ENCODE measurements around the gene PPM1N. TPM values are rescaled to one million over a fixed set of nuclear protein-coding genes. Genes with fewer than 3 reads are reported as not detected.

The PPM1N gene
- total RNA-seq, 4 donors from 2014 or later = 1.5 to 1.7 TPM; not detected in 2

DNA sequence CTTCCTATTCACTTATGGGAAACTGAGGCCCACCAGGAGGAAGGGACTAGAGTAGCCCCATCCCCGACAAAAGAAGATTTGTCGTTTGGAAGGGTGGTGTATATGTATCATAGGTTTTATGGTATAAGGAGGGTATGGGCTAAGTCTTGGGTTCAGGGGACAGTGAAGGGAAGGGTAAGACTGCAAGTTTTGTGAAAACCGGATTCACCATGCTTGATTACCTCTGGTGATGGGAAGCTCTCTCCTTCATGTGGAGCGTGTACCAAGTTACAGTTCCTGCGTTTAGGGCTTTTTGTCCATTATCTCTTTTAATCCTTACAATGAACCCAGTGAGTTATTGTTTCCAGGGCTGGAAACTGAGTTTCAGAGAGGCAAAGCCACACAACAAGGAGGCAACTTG is 12.8 kb downstream of the PPM1N start:
- no peaks in the 10 kb centered on the region for H3K36me3 ChIP-seq
- no peaks in the 10 kb centered on the region for H3K27me3 ChIP-seq
- H3K9me3 ChIP-seq = no peaks in the 10 kb centered on the region
- no peak for DNase-seq
- TF ChIP-seq, protein P1, sequence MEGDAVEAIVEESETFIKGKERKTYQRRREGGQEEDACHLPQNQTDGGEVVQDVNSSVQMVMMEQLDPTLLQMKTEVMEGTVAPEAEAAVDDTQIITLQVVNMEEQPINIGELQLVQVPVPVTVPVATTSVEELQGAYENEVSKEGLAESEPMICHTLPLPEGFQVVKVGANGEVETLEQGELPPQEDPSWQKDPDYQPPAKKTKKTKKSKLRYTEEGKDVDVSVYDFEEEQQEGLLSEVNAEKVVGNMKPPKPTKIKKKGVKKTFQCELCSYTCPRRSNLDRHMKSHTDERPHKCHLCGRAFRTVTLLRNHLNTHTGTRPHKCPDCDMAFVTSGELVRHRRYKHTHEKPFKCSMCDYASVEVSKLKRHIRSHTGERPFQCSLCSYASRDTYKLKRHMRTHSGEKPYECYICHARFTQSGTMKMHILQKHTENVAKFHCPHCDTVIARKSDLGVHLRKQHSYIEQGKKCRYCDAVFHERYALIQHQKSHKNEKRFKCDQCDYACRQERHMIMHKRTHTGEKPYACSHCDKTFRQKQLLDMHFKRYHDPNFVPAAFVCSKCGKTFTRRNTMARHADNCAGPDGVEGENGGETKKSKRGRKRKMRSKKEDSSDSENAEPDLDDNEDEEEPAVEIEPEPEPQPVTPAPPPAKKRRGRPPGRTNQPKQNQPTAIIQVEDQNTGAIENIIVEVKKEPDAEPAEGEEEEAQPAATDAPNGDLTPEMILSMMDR (IDR thresholded peaks at IDR 0.05) = no peak
- no peak for TF ChIP-seq POLR2A (IDR thresholded peaks at IDR 0.05)
- no peak overlapping the region for H3K4me3 ChIP-seq
- H3K27ac ChIP-seq = no peak overlapping the region
- H3K4me1 ChIP-seq = peaks cover 0 to 71% (median 34%) of the 10 kb centered on the region in 4 donors

DNA sequence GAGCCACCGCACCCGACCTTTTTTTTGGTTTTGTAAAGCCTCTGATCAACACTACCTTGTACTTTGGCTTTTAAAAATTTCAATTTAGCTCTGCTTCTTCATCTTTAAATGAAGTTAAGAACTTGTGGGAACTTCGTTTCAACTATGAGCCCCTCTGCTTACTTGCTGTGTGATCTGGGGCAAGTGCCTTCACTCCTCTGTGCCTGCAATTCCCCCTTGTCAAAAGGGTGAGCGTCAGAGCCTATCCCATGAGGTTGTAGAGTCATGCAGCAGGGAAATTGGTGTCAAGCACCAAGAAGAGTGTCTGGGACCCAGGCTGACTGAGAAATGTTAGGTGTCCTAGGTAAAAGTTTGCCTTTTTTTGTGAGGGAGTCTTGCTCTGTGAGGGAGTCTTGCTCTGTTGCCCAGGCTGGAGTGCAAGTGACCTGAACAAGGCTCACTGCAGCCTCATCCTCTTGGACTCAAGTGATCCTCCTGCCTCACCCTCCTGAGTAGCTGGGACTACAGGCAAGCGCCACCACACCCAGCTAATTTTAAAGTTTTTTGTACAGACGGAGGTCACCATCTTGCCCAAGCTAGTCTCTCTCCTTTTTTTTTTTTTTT is 14.7 kb downstream of the PPM1N start:
- Histone ChIP-seq H3K36me3 (peaks cover 0 to 6% (median 0%) of the 10 kb centered on the region in 3 donors), H3K4me1 (peaks cover 0 to 84% (median 34%) of the 10 kb centered on the region in 4 donors), H3K4me3 (no peak overlapping the region), H3K27me3 (no peaks in the 10 kb centered on the region), H3K9me3 (no peaks in the 10 kb centered on the region), H3K27ac (peak overlapping the region; percentile 82 to 90 (median 85))
- DNase-seq = no peak
- TF ChIP-seq POLR2A (IDR thresholded peaks at IDR 0.05) = no peak
- TF ChIP-seq, protein P1 (IDR thresholded peaks at IDR 0.05) = no peak

DNA sequence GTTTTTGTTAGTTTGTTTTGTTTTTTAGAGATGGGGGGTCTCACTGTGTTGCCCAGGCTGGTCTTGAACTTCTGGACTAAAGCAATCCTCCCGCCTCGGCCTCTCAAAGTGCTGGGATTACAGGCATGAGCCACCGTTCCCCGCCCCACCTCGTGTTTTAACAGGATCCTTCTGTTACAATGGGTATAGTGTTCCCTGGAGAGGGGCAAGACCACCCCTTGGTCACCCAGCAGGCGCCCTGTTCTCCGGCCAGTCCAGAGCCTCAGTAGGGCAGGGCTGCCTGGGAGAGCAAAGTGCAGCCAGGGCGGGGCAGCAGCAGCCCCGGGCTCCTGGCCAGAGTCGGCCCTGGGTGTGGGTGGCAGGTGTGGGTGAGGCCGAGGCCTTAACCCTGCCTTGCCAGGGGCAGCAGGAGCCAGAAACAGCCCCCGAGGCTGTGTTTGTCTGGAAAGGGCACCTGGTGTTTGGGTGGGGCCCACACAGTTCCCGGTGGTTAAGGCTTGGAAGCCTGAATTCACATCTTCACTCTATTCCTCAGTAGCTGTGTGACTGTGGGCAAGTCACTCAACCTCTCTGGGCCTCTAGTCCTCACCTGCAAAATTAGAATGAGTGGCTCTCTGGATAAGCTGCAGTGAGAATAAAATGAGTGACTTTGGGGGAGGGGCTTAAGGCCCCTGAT is 16.3 kb downstream of the PPM1N start:
- H3K4me1 ChIP-seq = peaks cover 2 to 90% (median 33%) of the 10 kb centered on the region in 4 donors
- H3K4me3 ChIP-seq = peak overlapping the region in 3 of 4 donors; percentile 2 to 23 (median 13)
- no peaks in the 10 kb centered on the region for H3K27me3 ChIP-seq
- peak in 1 of 2 donors; percentile 74 for TF ChIP-seq POLR2A (IDR thresholded peaks at IDR 0.05)
- TF ChIP-seq, protein P1 (IDR thresholded peaks at IDR 0.05) = peak in 1 of 6 experiments; percentile 2
- H3K27ac ChIP-seq = peak overlapping the region; percentile 82 to 90 (median 85)
- peak in 2 of 3 donors; percentile 89 to 95 for DNase-seq
- H3K36me3 ChIP-seq = peaks cover 0 to 18% (median 0%) of the 10 kb centered on the region in 3 donors
- no peaks in the 10 kb centered on the region for H3K9me3 ChIP-seq

DNA sequence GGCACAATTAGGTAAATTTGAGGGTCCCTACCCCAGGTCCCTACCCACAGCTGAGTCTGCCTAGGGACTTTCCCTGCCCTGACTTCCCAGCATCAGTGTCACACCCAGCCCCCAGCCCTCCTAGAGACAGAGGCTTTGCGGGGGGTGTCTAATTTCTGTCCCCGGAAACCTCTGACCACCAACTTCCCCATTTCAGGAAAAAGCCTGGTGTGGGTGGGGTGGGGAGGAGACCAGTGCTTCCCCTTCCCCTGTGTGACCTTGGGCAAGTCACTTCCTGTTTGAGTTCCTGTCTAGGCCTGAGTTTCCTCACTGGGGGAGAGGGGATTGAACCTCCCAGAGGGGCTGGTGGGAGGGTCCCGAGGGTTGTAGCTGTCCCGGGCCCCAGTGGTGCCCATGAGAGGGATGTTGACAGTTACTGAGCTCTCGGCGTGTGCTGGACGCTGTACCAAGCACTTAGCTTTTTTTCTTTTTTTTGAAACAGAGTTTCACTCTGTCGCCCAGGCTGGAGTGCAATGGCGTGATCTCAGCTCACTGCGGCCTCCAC is 16.9 kb downstream of the PPM1N start:
- Histone ChIP-seq H3K36me3 (peaks cover 0 to 21% (median 0%) of the 10 kb centered on the region in 3 donors), H3K4me3 (peak overlapping the region in 3 of 4 donors; percentile 2 to 23 (median 13)), H3K4me1 (peaks cover 2 to 85% (median 29%) of the 10 kb centered on the region in 4 donors), H3K27me3 (no peaks in the 10 kb centered on the region), H3K27ac (peak overlapping the region; percentile 82 to 90 (median 85)), H3K9me3 (no peaks in the 10 kb centered on the region)
- TF ChIP-seq POLR2A (IDR thresholded peaks at IDR 0.05) = no peak
- TF ChIP-seq, protein P1 (IDR thresholded peaks at IDR 0.05) = no peak
- DNase-seq = peak; percentile 49 to 86 (median 83)

DNA sequence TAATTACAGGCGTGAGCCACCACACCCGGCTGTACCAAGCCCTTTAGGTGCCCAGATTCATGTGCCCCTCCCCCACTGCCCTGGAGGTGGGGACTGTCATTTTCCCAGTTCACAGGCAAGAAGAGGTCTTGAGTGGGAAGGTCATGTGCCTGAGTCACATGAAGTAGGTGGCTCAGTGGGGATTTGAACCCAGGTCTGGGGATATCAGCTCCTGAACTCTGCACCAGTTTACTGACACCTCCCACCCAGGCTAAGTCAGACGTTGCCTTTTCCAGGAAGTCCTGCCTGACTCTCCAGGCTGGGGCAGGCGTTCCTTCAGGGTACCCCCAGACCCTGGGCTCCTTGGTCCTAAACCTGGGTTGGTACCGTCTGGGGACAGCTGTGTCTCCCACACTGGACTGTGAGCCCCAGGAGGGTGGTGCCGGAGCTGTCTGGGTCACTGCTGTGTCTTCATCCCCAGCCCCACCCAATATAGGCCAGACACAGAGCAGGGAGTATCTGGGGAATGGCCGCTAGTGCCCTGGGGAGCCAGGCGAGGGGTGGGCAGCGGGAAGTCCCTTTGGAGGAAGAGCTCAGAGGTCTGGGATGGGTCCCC is 17.7 kb downstream of the PPM1N start:
- Histone ChIP-seq H3K27me3 (no peaks in the 10 kb centered on the region), H3K27ac (peak overlapping the region; percentile 82 to 90 (median 85)), H3K4me3 (no peak overlapping the region), H3K36me3 (peaks cover 0 to 29% (median 0%) of the 10 kb centered on the region in 3 donors), H3K9me3 (no peaks in the 10 kb centered on the region), H3K4me1 (peaks cover 2 to 85% (median 27%) of the 10 kb centered on the region in 4 donors)
- peak in 1 of 2 donors; percentile 44 for TF ChIP-seq POLR2A (IDR thresholded peaks at IDR 0.05)
- TF ChIP-seq, protein P1 (IDR thresholded peaks at IDR 0.05) = peak in 2 of 6 experiments; percentile 23 to 24
- DNase-seq = peak in 2 of 3 donors; percentile 80 to 81

Measured in Peyer's patch (tissue), 4 donors.